Measurements from ENCODE around the gene PRDM16.

Gene PRDM16

DNA sequence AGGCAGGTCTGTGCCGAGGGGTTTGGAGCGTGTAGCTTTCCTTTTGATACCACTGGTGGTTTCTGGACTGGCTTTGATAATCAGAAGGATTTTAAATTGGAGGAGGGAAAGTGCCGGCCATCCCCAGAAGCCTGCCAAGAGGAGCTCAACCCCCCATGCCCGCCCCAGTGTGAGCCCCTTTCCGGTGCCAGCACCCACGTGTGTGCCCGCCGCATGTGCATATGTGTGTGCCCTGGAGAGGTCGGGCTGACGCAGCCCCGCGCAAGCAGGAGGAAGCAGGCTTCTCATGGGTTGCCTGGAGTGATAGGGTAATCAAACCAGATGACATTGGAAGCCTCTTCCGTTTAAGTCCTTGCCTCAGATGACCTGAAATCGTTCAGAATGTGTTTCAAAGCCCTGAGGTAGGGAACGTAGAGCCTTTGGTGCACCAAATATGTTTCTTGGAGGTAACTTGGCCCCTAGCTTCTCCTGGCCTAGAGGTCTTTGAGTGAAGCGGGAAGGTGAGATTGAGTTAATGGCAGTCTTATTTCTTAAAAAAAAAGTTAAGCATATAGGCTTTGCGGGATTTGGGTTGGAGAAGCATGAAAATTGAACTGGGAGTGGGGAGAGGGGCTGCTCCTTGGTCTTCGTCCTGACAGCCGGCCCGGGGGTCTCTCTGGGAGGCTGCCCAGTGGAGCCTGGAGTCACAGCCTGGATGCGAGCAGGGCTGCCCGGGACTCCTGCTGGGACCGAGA, 351.4 kb downstream of the PRDM16 start:
- DNase-seq (ENCODE audit: low read depth, low spot score), result no peak
- Histone ChIP-seq H3K4me1 (ENCODE audit: control insufficient read depth, insufficient read depth, low read length) (no peaks in the 10 kb centered on the region), H3K27ac (ENCODE audit: low read length) (no peak overlapping the region), H3K4me3 (ENCODE audit: low read length) (no peak overlapping the region), H3K27me3 (ENCODE audit: control insufficient read depth, insufficient read depth, low read length) (no peaks in the 10 kb centered on the region), H3K9me3 (ENCODE audit: control insufficient read depth, insufficient read depth, low read length) (no peaks in the 10 kb centered on the region), H3K36me3 (ENCODE audit: control insufficient read depth, insufficient read depth, low read length) (no peaks in the 10 kb centered on the region)
- WGBS (ENCODE audit: insufficient coverage, insufficient read length), result 100% methylated on average over 1 of the region's 23 CpGs

DNA sequence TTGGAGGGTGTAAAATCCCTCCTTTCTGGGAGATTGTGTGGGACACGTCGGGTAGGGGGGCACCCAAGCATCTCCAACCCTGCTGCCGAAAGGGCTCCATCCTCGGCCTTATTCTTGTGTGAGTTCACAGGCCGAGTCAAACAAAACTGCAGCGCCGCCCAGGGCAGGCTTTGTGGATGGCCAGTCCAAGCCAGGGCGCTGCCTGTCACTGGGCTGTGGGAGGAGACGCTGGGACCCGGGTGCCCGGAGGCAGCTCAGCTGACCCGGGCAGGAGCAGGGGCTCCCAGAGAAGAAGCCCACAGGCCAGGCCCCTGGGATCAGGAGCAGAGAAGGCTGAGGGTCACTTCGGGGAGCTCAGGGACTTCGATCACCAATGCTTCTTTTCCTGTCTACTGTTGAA, 353.6 kb downstream of the PRDM16 start:
- Histone ChIP-seq H3K9me3 (ENCODE audit: control insufficient read depth, insufficient read depth, low read length) (no peaks in the 10 kb centered on the region), H3K36me3 (ENCODE audit: control insufficient read depth, insufficient read depth, low read length) (no peaks in the 10 kb centered on the region), H3K27me3 (ENCODE audit: control insufficient read depth, insufficient read depth, low read length) (no peaks in the 10 kb centered on the region), H3K27ac (ENCODE audit: low read length) (no peak overlapping the region), H3K4me3 (ENCODE audit: low read length) (no peak overlapping the region), H3K4me1 (ENCODE audit: control insufficient read depth, insufficient read depth, low read length) (no peaks in the 10 kb centered on the region)
- no CpG with 5 or more reads among the region's 14 CpGs for WGBS (ENCODE audit: insufficient coverage, insufficient read length)
- no peak for DNase-seq (ENCODE audit: low read depth, low spot score)

DNA sequence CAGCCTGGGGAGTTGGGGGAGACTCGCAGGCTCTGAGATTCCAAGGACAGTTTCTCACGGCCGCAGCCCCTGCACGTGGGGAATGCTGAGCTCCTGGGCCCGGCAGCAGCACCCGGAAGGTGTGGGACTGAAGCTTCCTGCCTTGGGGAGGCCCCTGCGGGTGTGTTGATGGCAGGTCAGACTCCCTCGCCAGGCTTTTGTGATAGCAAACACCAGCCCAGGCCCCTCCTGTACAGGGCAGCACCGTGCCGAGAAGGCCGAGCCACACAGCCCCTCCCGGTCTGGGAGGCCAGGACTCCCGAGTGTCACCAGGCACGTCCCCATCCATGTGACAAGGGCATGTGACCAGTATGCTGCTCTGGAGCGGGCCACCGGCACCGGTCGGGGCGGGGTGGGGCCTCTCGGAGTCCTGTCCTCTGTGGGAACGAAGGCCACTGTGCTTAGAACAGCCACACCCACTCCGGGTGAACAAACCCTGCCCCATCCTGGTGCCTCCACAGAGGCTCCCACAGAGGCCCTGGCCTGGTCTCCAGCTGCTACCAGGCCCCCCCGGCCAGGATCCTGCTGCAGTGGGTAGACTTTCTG, 354.3 kb downstream of the PRDM16 start:
- no peaks in the 10 kb centered on the region for H3K4me1 ChIP-seq (ENCODE audit: control insufficient read depth, insufficient read depth, low read length)
- H3K9me3 ChIP-seq (ENCODE audit: control insufficient read depth, insufficient read depth, low read length), result no peaks in the 10 kb centered on the region
- WGBS (ENCODE audit: insufficient coverage, insufficient read length), result no CpG with 5 or more reads among the region's 23 CpGs
- no peak for DNase-seq (ENCODE audit: low read depth, low spot score)
- H3K27me3 ChIP-seq (ENCODE audit: control insufficient read depth, insufficient read depth, low read length), result no peaks in the 10 kb centered on the region
- H3K4me3 ChIP-seq (ENCODE audit: low read length), result no peak overlapping the region
- H3K27ac ChIP-seq (ENCODE audit: low read length), result no peak overlapping the region
- no peaks in the 10 kb centered on the region for H3K36me3 ChIP-seq (ENCODE audit: control insufficient read depth, insufficient read depth, low read length)

DNA sequence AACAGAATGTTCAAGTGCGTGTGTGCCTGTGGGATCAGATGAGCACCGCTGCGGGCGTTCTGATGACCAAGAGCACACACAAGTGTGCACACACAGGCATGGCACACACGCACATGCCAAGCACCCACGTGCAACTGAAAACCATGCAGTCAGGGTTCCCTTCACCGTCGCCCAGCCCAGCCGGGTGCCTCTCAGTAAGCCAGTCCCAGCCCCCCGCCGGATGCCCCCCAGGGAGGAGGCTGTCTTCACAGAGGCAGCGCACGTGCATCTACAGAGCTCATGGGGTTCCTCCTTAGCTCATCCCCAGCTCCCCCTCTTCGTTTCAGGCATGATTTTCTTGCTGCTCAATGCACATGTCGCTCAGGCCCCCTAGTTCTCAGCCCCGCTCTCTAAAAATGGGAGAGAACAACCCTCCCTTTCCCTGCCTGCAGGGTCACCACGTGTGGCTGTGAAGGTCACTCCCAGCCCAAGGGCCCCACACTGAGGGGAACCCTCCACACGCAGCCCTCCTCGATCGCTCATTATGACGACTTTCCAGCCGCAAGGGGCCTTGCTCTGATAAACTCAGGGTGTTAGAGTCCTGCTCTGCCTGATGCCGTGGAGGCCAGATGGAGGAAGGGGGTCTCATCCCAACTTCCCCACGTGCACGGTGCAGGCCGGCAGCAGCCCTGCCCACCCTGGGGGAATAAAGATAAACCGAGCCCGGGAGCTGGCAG, 355.1 kb downstream of the PRDM16 start:
- H3K27me3 ChIP-seq (ENCODE audit: control insufficient read depth, insufficient read depth, low read length), result no peaks in the 10 kb centered on the region
- H3K36me3 ChIP-seq (ENCODE audit: control insufficient read depth, insufficient read depth, low read length), result no peaks in the 10 kb centered on the region
- no CpG with 5 or more reads among the region's 28 CpGs for WGBS (ENCODE audit: insufficient coverage, insufficient read length)
- DNase-seq (ENCODE audit: low read depth, low spot score), result no peak
- no peaks in the 10 kb centered on the region for H3K4me1 ChIP-seq (ENCODE audit: control insufficient read depth, insufficient read depth, low read length)
- H3K9me3 ChIP-seq (ENCODE audit: control insufficient read depth, insufficient read depth, low read length), result no peaks in the 10 kb centered on the region
- no peak overlapping the region for H3K27ac ChIP-seq (ENCODE audit: low read length)
- H3K4me3 ChIP-seq (ENCODE audit: low read length), result no peak overlapping the region

DNA sequence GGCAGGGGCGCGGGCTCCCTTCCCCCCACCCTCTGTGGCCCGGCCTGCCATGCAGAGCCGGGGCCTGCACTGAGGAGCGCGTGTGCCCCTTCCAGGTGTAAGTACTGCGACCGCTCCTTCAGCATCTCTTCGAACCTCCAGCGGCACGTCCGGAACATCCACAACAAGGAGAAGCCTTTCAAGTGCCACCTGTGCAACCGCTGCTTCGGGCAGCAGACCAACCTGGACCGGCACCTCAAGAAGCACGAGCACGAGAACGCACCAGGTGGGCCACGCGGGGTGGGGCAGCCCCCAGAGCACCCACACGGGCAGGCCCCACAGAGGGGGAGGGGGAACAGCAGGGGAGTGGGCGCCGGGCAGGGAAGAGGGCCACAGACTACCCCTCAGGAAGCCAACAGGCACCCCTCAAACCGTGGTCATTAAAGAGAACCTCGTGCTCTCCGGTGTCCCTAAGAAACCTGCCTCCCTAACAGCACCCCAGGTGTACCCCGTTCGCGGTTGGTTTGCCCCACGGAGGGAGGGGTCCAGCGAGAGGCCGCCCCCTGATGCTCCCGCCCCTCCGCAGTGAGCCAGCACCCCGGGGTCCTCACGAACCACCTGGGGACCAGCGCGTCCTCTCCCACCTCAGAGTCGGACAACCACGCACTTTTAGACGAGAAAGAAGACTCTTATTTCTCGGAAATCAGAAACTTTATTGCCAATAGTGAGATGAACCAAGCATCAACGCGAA, 356.6 kb downstream of the PRDM16 start:
- Histone ChIP-seq H3K4me1 (ENCODE audit: control insufficient read depth, insufficient read depth, low read length) (no peaks in the 10 kb centered on the region), H3K27me3 (ENCODE audit: control insufficient read depth, insufficient read depth, low read length) (no peaks in the 10 kb centered on the region), H3K27ac (ENCODE audit: low read length) (no peak overlapping the region), H3K36me3 (ENCODE audit: control insufficient read depth, insufficient read depth, low read length) (no peaks in the 10 kb centered on the region), H3K9me3 (ENCODE audit: control insufficient read depth, insufficient read depth, low read length) (no peaks in the 10 kb centered on the region), H3K4me3 (ENCODE audit: low read length) (no peak overlapping the region)
- no CpG with 5 or more reads among the region's 44 CpGs for WGBS (ENCODE audit: insufficient coverage, insufficient read length)
- no peak for DNase-seq (ENCODE audit: low read depth, low spot score)

DNA sequence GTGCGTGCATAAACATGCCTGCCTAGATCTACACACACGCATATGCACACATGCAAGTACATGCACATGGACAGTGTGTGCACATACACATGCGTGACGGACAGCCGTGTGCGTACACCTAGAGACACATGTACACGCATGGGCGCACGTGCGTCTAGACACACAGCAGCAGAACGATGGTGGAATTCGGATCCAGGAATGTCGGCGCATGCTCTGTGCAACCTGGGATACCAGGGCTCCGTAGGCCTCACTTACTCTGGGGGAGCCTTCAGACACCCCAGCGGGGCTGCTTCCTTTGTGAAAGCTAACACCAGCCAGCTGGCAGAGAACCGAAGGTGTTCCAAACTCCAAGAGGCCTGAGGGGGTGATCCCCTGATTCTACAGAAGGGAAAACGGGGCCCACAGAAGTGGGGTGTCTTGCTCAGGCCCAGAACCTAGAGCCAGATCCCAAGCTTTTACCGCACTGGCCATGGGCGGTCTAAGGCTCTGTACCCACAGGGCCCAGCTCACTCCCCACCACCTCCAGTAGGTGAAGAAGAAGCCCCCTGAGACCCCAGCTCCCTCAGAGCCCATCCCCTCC, 358.0 kb downstream of the PRDM16 start:
- Histone ChIP-seq H3K27ac (ENCODE audit: low read length) (no peak overlapping the region), H3K36me3 (ENCODE audit: control insufficient read depth, insufficient read depth, low read length) (no peaks in the 10 kb centered on the region), H3K4me1 (ENCODE audit: control insufficient read depth, insufficient read depth, low read length) (no peaks in the 10 kb centered on the region), H3K27me3 (ENCODE audit: control insufficient read depth, insufficient read depth, low read length) (no peaks in the 10 kb centered on the region), H3K9me3 (ENCODE audit: control insufficient read depth, insufficient read depth, low read length) (no peaks in the 10 kb centered on the region), H3K4me3 (ENCODE audit: low read length) (no peak overlapping the region)
- no CpG with 5 or more reads among the region's 20 CpGs for WGBS (ENCODE audit: insufficient coverage, insufficient read length)
- DNase-seq (ENCODE audit: low read depth, low spot score), result no peak

DNA sequence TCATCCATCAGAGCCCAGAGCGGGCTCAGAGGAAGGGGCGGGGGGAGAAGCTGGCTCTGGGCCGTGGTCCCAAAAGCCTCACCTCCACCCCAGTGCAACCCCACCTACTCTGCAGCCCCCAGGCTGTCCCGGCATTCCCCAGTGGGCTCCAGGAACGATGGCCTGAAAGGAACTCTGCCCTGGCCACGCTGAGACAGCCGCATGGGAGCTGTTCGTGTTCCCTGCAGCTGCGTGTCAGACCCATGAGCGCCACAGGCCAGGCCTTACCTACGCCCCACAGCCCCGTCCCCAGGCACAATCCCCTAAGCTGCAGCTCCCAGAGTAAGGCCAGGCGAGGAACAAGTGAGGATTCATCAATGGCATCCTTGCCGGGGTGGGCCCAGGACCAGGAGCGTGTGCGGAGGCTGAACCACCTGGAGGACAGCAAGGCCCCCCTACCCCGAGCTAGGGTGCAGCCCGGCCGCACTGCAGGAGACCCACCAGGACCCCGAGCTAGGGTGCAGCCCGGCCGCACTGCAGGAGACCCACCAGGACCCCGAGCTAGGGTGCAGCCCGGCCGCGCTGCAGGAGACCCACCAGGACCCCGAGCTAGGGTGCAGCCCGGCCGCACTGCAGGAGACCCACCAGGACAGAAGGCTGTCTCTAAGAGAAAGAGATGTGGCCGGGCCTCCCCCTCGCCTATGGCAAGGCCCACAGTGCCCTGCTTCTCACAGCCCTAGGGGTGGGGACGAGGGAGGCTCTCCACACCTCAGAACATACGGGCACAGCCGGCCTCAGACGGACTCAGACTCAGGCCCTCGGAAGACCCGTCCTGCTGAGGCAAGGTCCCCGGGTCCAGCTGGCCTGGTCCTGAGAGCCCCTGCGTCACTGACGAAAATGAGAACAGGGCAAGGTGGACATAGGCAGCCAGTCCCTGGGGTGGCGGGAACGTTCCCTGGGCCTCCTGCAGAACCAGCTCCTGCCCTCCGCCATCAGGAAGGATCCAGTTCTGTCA, 359.0 kb downstream of the PRDM16 start:
- no peak overlapping the region for H3K4me3 ChIP-seq (ENCODE audit: low read length)
- no peak for DNase-seq (ENCODE audit: low read depth, low spot score)
- no peaks in the 10 kb centered on the region for H3K4me1 ChIP-seq (ENCODE audit: control insufficient read depth, insufficient read depth, low read length)
- no peak overlapping the region for H3K27ac ChIP-seq (ENCODE audit: low read length)
- no peaks in the 10 kb centered on the region for H3K9me3 ChIP-seq (ENCODE audit: control insufficient read depth, insufficient read depth, low read length)
- H3K36me3 ChIP-seq (ENCODE audit: control insufficient read depth, insufficient read depth, low read length), result no peaks in the 10 kb centered on the region
- WGBS (ENCODE audit: insufficient coverage, insufficient read length), result no CpG with 5 or more reads among the region's 43 CpGs
- no peaks in the 10 kb centered on the region for H3K27me3 ChIP-seq (ENCODE audit: control insufficient read depth, insufficient read depth, low read length)

DNA sequence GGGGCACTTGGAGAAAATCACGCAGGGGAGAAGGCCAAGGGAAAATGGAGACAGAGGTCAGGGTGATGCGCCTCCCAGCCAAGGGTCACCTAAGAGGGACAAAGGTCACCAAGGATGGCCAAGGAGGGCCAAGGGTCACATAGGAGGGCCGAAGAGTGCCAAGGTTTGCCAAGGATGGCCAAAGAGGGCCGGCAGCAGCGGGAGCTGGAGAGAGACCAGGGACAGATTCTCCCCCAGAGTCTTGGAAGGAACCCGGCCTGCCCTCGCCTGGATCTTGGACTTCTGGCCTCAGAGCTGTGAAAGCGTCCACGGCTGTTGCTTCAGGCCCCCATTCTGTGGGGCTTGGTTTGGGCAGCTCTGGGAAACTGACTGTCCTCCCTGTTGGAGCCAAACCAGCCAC, 359.9 kb downstream of the PRDM16 start:
- H3K27ac ChIP-seq (ENCODE audit: low read length), result no peak overlapping the region
- no peaks in the 10 kb centered on the region for H3K27me3 ChIP-seq (ENCODE audit: control insufficient read depth, insufficient read depth, low read length)
- no peaks in the 10 kb centered on the region for H3K36me3 ChIP-seq (ENCODE audit: control insufficient read depth, insufficient read depth, low read length)
- H3K9me3 ChIP-seq (ENCODE audit: control insufficient read depth, insufficient read depth, low read length), result no peaks in the 10 kb centered on the region
- no peak for DNase-seq (ENCODE audit: low read depth, low spot score)
- H3K4me3 ChIP-seq (ENCODE audit: low read length), result no peak overlapping the region
- no peaks in the 10 kb centered on the region for H3K4me1 ChIP-seq (ENCODE audit: control insufficient read depth, insufficient read depth, low read length)
- WGBS (ENCODE audit: insufficient coverage, insufficient read length), result no CpG with 5 or more reads among the region's 9 CpGs

DNA sequence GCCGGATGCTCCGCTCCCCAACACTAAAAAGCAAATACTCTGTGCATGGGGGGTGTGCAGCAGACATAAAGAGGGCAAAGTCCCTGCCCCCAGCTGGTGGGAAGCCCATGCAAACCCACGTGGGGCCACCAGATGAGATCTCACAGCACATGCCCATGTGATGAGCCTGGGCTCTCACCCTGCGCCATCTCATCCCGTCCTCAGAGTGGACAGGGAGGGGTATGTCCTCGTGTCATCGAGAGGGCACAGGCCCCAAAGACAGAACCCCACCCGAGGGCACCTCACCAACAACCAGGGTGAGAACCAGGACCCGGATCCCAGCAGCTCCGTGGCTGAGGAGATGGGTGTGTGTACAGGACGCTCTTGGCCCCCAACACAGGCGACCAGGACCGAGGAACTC, 360.3 kb downstream of the PRDM16 start:
- Histone ChIP-seq H3K9me3 (ENCODE audit: control insufficient read depth, insufficient read depth, low read length) (no peaks in the 10 kb centered on the region), H3K4me1 (ENCODE audit: control insufficient read depth, insufficient read depth, low read length) (no peaks in the 10 kb centered on the region), H3K4me3 (ENCODE audit: low read length) (no peak overlapping the region), H3K27ac (ENCODE audit: low read length) (no peak overlapping the region), H3K36me3 (ENCODE audit: control insufficient read depth, insufficient read depth, low read length) (no peaks in the 10 kb centered on the region), H3K27me3 (ENCODE audit: control insufficient read depth, insufficient read depth, low read length) (no peaks in the 10 kb centered on the region)
- DNase-seq (ENCODE audit: low read depth, low spot score), result no peak
- WGBS (ENCODE audit: insufficient coverage, insufficient read length), result no CpG with 5 or more reads among the region's 13 CpGs

All from iPS DF 6.9 (cell line).